Fibroblast of lung (primary cell): ENCODE results near the gene MEOX2.

Experiments used
- CTCF ChIP-seq, 2 donors: IDR thresholded peaks in 1 of 2; conservative IDR thresholded peaks in 1 of 2; 1 replicate in 1 of 2; 2 replicates in 1 of 2; pipeline ENCODE4 v1.5.1; 2011 to 2012; ENCODE audit warnings: low read length in 2 of 2, control low read depth in 1 of 2, inconsistent platforms in 1 of 2, low read depth in 1 of 2, mild to moderate bottlenecking in 1 of 2
- EZH2 ChIP-seq: IDR thresholded peaks from 2 replicates; pipeline ENCODE4 v1.5.1; 2012; ENCODE audit warnings: low read length, control low read depth, mild to moderate bottlenecking; ENCODE audit errors: missing control alignments

GRCh38 chr7:15681631-15682030 lies 4.9 kb downstream of the MEOX2 start:
- TF ChIP-seq CTCF (conservative IDR thresholded peaks at IDR 0.05 in 1 of 2, IDR thresholded peaks at IDR 0.05 in 1 of 2; ENCODE audit: low read depth in 1 of 2, low read length in 2 of 2) = no peak
- no peak for TF ChIP-seq EZH2
